Stimulated activated CD4-positive, alpha-beta T cell treated with anti-CD3 and anti-CD28 coated beads, Interleukin-4, amount 100 ng/mL, for 24 hours (primary cell): Measurements from ENCODE around the gene GATA3.

Experiments
- DNase-seq: peaks from one replicate; pipeline ENCODE4 v3.0.0-alpha.2; 2020

The GATA3 gene

DNA sequence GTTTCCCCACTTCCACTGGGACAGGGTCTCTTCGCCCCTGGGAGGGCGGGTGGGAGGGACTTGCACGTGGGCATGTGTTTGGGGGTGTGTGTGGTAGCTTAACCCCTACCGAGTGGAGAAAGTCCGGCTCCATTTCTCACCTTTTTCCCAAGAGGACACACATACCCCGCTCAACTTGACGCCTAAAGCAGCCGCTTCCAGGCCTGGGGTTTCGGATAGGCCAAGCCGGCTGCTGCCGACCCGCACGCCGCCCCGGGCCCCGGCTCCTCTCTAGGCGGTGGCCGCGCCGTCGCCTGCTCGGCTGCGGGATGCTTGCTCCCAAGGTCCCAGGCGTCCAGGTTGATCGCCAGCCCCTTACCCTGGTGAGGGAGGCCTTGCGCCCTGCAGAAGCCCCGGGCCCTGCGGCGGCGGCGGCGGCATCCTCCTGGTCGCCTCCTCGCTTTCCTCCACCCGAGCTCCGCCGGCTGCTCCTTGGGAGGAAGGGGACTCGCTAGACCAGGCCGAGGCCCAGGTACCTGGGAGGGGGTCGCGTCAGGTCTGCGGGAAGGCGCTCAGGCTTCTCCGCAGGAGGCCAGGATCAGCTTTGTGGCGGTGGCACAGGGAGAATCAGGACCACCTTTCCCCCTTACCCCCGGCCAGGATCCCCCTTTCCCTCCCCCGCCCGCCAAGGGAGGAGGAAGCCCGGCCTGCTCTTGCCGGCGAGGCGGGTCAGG is 3.2 kb upstream of the GATA3 start:
- DNase-seq = no peak

DNA sequence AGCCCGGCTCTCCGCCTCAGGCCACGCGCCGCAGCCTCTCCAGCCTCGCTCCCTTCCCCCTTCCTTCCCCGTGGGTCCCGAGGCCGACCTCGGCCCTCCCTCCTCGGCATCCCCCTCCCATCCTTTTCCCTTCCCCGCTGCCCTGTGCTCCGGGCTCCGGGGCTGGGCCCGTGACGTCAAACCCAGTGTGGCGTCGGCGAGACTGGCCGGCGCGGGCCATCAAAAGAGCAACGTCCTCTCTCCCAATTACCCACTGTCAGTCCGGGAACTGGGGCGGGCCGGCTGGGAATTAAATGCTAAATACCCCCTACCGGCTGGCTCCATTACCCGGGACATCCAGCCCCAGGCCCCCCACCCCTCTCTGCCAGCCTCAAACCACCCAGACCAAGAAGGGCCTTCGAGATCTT is 2.6 kb upstream of the GATA3 start:
- no peak for DNase-seq

DNA sequence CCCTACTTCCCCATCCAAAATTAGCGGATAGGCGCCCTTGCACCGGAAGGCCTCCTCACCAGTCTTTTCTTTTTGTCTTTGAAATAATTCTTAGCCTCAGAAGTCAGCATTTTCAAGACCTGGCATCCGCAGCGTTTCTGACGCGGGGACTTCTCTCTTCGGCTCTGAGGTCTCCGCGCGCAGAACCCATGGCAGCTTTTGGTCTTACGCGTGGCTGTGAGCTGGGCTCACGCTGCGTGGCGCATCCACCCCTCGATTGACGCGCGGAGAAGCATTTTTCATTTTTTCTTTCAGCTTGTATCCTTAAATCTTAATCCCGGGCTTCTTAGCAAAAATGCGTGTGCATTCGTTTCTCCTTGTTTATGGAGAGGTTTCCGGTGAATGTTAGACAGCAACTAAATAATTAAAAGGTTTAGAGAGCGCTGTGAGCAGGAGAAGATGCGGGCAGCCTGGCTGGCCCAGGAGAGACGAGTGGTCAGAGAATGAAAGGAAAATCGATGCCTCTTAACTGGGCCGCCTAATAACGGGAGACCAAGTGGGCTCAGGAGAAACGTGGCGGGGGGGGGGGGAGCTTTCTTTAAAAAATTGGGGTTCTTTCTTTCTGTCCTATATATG is 2.0 kb upstream of the GATA3 start:
- no peak for DNase-seq

DNA sequence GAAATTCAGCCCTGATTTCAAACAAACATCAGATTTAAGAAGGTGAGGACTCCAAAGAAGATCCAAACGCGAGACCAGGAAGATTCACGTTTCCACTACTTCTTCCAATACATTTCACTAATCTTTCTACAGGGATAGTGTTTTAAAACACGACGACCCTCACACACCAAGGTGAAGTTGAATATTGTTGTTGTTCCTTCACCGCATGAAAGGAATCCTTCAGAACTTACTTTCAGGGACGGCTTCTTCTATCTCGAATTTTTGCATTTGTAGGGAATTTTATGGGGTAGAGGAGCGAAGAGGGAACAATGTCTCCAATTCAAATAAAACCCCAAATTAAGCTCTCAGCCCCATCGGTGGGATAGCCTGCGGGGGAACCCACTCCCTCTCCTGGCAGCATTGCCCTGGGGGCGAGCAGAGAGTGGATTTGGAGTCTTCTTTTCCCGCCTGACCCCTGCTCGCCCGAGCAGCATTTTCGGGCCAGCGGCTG is 1.5 kb upstream of the GATA3 start:
- no peak for DNase-seq

DNA sequence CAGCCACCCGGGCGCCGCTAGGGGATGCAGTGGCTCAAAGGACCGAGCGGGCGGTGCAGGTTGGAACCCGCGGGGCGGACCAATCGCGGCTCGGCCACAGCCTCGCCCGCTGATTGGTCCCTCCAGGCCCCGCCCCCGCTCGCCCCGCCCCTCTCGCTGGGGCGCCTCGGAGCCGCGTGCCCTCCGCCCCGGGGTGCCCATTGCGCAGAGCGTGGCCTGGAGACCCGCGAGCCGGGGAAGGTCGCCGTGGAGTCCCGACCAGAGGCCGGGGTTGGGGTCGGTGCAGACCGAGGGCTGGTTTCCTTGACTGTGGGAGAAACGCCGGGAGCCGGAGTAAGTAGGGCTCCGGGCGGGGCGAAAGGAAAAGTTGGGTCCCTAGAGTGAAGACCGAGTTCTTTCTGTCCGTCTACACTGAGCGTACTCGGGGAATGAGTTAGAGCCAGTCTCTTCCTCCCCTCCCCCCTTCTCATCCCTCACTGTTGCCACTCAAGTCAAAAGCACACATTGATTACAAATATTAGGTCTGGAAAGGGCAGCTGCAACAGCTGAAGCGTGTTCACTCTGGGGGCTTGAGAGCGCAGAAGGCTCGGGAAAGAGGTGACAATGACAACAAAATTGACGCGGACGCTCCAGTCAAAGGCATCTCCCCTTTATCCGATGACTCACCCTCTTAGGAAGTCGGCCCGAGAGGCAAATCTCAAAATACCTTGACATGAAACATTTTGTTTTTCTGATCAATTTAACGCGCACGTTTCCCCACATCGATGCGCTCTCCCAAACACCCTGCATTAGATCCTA is 843 bp upstream of the GATA3 start:
- peak; percentile 96 for DNase-seq

DNA sequence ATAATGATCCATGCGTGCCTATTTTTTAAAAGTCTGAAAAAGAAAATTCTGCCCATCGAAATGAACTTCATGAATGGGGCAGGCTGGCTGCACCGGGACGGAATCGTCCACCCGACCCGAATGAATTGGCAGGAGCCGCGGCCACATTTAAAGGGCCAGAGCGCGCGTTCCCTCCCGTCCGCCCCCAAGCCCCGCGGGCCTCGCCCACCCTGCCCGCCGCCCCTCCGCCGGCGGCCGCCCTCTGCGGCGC is 319 bp upstream of the GATA3 start:
- DNase-seq = no peak

DNA sequence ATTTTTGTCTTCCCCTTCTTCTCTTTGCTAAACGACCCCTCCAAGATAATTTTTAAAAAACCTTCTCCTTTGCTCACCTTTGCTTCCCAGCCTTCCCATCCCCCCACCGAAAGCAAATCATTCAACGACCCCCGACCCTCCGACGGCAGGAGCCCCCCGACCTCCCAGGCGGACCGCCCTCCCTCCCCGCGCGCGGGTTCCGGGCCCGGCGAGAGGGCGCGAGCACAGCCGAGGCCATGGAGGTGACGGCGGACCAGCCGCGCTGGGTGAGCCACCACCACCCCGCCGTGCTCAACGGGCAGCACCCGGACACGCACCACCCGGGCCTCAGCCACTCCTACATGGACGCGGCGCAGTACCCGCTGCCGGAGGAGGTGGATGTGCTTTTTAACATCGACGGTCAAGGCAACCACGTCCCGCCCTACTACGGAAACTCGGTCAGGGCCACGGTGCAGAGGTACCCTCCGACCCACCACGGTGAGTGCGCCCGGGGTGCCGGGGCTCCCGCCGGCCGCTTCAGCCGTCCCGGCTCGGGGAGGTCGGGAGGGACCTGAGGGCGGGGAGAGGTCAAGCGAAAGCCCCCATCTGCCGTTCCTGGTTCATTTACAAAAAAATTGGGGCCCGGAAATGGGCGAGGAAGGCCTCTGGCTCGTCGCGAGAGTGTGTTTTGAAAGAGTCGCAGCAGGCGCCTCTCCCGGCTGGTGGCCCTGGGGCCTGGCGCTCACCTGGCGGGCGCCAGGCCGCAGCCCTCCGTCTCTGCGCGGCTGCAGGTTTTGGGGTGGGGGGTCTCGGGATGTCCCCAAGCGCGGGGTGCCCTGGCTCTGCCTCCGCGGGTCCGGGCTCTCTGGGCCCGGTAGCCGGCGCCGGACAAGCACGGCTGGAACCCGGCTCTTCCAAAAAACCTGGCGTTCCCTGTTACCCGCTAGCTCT is 1.2 kb downstream of the GATA3 start:
- DNase-seq = peak; percentile 37

DNA sequence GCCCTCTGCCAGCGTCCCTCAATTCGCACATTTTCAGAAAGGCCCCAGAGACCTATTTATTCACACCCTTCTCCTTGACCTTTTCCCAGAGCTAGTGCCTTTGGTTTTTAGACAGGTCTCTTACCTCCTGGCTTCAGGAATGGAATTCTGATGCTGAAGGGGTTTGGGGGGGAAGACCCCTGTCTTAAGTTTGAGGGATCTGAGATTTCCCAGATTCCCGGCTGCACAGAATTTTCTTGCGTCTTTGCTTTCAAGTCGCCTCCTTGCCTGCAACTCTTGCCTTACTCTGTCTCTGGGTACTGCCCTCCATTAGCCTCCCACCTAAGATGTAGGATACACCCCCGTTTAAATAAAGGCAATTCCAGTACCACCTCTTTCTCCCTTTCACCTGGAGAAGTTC is 1.9 kb downstream of the GATA3 start:
- no peak for DNase-seq

DNA sequence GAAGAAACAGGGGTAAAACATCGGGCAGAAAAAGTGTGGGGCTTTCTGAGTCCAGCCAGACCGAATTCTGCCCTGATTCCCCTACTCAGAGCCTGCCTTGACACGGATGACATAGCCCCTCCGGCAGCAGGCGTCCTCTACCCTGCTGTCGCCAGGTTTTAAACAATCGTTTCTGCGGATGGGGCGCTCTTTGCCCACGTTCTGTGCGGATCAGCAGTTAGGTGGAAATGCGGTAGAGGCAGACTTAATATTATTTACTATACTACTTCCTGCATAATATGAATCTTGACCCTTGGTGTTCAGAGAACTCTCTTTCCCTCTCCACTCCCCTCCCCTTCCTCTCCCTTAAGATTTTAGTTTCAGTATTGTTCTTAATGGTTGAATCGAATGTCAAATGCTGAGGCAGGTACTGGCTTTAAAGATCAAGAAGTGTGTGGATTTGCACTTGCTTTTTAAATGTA is 2.4 kb downstream of the GATA3 start:
- DNase-seq = peak; percentile 58

DNA sequence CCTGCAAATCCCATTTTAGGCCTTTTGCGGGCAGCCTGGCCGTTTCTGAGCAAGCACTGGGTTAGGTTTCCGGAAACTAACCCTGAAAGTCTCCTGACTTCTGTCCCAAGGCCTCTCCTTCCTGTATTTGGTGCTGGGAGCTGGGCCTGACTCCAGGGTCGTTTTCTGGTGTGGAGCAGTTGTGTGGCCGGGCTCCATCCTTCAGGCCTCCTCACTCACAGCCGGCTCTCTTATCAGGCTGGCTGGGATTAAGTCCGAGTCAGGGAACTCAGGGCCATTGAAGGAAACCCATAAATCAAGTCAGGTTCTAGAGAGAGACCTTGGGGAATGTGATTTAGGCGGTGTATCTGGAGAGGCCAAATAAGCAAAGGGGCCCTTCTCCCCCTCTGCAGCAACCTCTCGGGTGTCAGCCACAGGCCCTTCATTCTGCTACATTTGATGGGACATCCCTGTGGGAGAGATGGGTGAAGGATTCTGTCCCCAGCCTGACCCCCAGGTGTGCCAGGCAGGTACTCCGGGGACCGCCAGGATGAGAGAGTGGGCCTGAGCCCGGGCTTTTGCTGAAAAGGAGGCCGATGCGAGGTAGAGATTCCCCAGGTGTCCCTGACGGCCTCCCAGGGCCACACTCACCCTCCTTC is 3.3 kb downstream of the GATA3 start:
- DNase-seq = no peak

DNA sequence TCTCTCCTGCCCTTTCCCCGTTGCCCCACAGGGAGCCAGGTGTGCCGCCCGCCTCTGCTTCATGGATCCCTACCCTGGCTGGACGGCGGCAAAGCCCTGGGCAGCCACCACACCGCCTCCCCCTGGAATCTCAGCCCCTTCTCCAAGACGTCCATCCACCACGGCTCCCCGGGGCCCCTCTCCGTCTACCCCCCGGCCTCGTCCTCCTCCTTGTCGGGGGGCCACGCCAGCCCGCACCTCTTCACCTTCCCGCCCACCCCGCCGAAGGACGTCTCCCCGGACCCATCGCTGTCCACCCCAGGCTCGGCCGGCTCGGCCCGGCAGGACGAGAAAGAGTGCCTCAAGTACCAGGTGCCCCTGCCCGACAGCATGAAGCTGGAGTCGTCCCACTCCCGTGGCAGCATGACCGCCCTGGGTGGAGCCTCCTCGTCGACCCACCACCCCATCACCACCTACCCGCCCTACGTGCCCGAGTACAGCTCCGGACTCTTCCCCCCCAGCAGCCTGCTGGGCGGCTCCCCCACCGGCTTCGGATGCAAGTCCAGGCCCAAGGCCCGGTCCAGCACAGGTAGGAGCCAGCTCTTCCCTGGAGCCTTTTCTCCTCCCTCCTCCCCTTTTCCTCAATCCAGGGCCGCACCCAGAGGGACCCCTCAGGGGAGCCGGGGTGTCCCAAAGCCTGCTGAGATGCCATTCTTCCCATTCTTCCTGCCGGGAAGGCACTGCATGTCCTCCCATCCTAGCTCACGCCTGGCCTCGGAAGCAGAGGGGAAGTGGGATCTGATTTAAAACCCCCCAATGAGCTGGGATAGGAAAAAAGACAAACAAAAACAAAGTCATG is 4.0 kb downstream of the GATA3 start:
- no peak for DNase-seq

DNA sequence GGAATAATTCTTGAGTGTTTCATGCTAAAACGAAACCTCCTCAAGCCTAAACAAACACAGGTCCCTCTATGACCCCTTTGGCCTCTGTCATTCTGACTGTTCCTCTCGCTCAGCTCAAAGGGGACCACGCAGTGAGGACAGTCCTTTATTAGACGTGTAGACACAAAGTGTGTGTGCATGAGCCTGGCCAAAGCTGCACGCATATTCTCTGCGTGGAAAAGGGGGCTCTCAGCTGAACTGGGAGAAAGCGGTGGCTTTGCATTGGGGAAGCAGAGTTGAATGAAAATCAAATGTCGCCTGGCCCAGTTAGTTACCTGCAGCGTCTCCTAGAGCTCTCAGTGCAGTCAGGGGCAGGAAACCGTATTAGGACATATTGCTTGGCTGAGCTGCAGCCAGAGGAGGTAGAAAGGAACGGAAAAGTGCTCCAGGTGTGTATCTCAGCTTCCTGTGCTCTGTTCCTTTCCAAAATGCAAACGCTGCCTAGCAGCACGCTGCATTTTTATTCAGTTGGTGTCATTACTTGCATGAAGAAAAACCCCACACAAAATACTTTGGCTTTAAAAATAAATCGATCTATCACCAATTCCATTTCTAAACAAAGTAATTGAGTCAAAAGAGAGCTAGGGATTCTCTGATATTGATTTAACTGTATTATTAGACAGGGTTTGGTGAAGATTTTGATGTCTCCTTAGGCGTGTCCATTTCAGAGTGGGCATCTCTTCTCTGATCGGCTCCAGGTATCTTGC is 4.9 kb downstream of the GATA3 start:
- no peak for DNase-seq

DNA sequence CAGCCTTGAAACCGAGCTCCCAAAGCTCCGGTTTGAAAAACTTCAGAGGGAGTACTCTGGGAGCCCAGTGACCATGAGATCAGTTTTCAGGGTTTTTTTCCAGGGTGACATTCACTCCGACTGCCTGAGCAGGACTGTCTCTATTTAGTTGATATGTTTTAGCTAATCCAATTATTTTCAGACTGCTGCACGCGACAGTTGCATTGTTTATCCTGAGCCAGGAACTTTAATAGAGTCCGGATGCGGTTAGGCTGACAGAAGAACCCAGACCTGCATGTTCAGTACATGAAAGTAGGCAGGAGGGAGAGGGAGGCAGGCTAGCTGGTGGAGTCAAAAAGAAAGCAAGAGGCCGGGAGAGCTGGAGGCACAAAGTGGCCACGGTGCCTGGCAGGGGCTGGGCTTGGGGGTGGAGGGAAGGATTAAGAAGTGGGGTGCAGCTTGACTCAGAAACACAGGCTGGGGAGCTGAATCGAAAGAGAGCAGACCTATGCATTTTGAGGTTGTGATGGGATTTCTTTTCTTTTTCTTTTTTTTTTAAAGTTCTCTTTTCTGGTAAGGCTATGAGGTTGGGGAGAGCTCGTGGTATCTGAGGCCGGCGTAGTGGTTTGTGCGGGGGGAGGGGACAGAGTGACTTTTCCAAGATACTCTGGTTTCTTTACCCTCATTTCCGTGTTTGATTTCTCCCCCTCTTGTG is 5.7 kb downstream of the GATA3 start:
- DNase-seq = peak; percentile 74

DNA sequence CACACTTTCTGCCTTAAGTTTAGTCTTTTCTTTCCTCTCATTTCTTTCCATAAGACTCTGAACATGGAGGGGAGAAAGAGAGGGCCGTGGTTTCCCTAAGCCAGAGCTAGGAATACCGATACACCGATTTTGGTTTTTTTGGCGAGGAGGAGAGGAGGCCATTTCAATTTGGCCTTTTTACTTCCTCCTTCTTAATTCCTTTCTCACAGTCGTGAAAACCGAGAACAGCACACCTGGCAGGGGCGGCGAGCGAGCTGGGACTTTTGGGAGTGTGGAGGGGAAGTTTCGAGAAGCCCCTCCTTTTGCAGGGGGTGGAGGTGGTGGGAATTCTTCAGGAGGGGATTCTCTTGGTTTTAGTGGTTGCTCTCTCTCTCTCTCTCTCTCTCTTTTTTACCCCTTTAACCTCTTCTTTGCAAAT is 6.2 kb downstream of the GATA3 start:
- DNase-seq = no peak

DNA sequence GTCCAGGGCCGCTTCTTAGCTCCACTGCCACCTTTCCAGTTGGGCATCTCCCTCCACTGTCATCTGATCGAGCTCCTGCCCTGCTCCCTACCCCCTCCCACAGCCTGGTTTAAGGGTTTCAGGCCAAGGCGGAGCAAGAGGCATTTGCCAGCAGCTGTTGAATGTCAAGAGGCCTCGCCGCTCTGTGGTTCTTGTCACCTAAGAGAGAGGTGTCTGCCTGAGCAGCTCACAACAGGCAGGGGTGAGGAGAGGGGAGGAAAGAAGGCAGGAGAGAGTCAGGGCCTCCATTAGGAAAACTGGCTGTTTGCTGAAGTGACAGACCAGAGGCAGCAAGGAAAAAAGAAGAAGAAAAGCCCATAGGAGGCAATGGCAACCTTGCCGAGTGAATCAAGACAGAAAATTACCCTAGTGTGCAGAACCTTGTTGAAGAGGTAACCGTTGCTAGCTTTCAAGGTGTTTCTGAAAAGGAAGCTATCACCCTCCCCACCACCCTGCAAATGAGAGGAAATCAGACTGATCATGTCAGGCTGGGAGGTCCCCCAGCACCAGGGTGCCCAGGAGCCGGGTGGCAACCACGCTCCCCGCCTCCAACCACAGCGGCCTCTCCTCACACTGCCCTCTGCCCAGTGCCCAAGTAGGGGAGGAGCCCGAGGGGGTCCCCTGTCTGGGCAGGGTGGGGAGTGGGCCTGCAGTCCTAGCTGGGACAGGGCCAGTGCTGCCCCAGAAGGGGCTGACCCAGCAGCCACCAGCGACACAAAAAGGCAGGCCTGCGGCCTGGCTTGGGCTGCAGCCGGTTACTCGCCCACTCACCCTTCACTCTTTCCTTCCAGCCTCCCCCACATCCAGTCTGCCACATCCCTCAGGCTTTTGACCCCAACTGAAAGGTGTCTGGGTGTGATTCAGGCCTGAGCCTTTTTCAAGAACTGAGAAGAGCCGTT is 7.1 kb downstream of the GATA3 start:
- peak; percentile 60 for DNase-seq

DNA sequence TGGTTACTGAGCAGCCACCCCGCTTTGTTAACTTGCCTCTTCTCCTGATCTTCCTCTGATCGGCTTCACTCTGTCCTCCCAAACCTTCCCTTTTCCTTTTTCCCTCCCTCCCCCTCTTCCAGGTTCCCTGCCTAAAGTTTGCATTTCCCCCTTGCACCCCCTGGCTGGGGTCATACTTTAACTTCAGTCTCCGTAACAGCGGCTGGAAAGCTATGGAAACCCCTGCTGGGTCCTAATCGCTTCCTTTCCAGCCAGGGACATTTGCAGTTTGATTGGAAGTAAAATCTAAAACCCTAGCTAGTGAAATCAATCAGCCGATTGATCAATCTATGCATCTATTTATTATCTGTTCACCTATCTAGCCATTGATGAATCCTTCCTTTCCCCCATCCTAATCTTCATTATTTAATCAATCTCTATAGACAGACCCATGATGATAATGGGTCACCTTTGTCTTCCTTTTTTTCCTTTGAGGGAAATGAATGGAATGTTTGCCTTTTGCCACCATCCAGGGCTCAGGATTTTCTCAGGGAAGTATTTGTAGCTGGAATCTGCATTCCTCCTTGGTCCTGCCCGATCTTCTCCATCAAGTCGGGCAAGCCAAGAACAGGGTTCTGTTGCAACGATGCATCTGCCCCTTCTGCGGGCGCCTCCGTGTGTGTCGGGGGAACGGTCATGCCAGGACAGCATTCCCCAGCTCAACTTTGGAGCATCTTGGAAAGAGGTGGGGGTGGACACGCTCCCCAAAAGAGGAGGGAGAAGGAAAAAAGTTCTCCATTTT is 8.8 kb downstream of the GATA3 start:
- DNase-seq = no peak

DNA sequence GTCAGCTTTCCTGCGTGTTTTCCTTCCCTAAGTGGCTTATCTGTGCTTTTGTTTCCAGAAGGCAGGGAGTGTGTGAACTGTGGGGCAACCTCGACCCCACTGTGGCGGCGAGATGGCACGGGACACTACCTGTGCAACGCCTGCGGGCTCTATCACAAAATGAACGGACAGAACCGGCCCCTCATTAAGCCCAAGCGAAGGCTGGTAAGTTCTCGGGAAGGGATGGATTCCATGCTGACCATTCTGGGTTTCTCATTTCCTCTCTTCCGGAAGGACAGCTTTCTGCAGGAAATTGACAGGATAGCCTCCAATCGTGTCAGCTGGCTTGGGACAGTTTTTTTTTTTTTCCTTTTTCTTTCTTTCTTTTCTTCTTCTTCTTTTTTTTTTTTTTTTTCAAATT is 9.4 kb downstream of the GATA3 start:
- no peak for DNase-seq

DNA sequence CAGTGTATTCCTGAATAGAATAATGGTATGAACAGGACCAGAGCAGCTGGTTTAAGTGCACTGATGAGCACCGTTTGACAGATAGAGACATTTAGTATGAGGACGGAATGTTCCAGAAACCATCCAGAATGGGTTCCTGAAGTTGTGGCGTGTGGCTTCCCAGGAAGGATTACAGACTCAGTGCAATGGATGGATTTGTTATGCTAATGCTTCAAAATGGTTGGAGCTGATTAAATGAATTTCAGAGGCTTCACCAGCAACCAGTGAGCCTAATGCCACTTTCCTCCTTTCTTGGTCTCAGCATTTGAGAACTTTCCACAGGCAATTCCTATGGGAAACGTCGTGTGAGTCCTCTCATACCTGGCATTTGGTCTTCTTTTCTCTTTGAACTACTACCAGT is 9.9 kb downstream of the GATA3 start:
- no peak for DNase-seq
